ENCODE measurements around the gene APC2.

GRCh38 chr19:1451916-1452801, 2.2 kb downstream of the APC2 start:
- no peak for TF ChIP-seq POLR2AphosphoS5 (IDR thresholded peaks at IDR 0.05)
- TF ChIP-seq CTCF (IDR thresholded peaks at IDR 0.05), result no peak
- TF ChIP-seq POLR2A (IDR thresholded peaks at IDR 0.05), result no peak
- TF ChIP-seq EP300 (IDR thresholded peaks at IDR 0.05), result no peak
